K562 (cell line): ENCODE data around the gene BCCIP. TPM values are rescaled to one million over a fixed set of nuclear protein-coding genes. Genes with fewer than 3 reads are reported as not detected.

Source experiments
- ATAC-seq: fragments of 200-7000 bp; cut with Tn5 transposase; 3 replicates; pipeline ENCODE4 v1.9.1; 2020; ENCODE audit warnings: moderate library complexity
- BruUV-seq: library from RNA; stranded (reverse); fragments of 400-500 nt; replicated peaks from 2 replicates; lab custom pipeline; 2021; lab: Mats Ljungman, UMichigan
- CTCF ChIA-PET: fragments of 300-600 bp; formaldehyde crosslinking; extraction: SDS; loops from one replicate; lab custom pipeline; 2021; ENCODE audit warnings: low intra/inter-chr PET ratio; lab: Yijun Ruan, JAX
- POLR2A ChIA-PET: fragments of 300-600, 350-650 bp; sonication (Branson Sonifier 250); formaldehyde crosslinking; extraction: SDS; loops from one replicate; lab custom pipeline; 2021; ENCODE audit warnings: antibody characterized with exemption, inconsistent platforms; lab: Yijun Ruan, JAX
- DNase-seq, 4 experiments: peaks; one replicate each; pipeline versions ENCODE4 v3.0.0 to v3.0.0-alpha.2; 2011 to 2018; ENCODE audit warnings: low spot score in 3 of 4, mixed read lengths in 3 of 4; ENCODE audit errors: extremely low read depth in 1 of 4
- FAIRE-seq: peaks from 2 replicates; lab custom pipeline; 2011; peaks lifted over from hg19 to GRCh38; lab: Jason Lieb, UNC
- H2AFZ ChIP-seq: 2 replicates; pipeline ENCODE4 v1.6.0; 2011; ENCODE audit warnings: low read depth, low read length, control low read depth, inconsistent platforms
- H3K27ac ChIP-seq: fragments of 200-600 bp; 3 replicates; pipeline ENCODE4 v1.8.0; 2011; ENCODE audit warnings: low read depth, mild to moderate bottlenecking, control low read depth, inconsistent platforms, low read length, moderate library complexity, mixed read lengths; ENCODE audit errors: extremely low read depth
- H3K27me3 ChIP-seq, 2 experiments: fragments of 300-600 bp in 1 of 2; 2 replicates in 1 of 2; 3 replicates in 1 of 2; pipeline versions ENCODE4 v1.6.0 to v1.8.0; 2011; ENCODE audit warnings: inconsistent platforms in 2 of 2, low read length in 2 of 2, mild to moderate bottlenecking in 1 of 2, mixed read lengths in 1 of 2, moderate library complexity in 1 of 2; ENCODE audit not compliant: control insufficient read depth in 2 of 2, insufficient read depth in 2 of 2
- H3K36me3 ChIP-seq: fragments of 300-600 bp; 3 replicates; pipeline ENCODE4 v1.8.0; 2011; ENCODE audit warnings: mild to moderate bottlenecking, low read length, inconsistent platforms; ENCODE audit not compliant: control insufficient read depth, insufficient read depth
- H3K4me1 ChIP-seq, 2 experiments: fragments of 200-600 bp in 1 of 2; replicated peaks in 1 of 2; 2 replicates in 1 of 2; 3 replicates in 1 of 2; pipeline versions ENCODE4 v1.5.1 to v1.8.0; 2011; ENCODE audit warnings: inconsistent platforms in 2 of 2, low read length in 2 of 2, mild to moderate bottlenecking in 1 of 2, mixed read lengths in 1 of 2, moderate library complexity in 1 of 2; ENCODE audit not compliant: control insufficient read depth in 2 of 2, insufficient read depth in 2 of 2
- H3K4me2 ChIP-seq: 2 replicates; pipeline ENCODE4 v1.6.1; 2011; ENCODE audit warnings: low read length, control low read depth, inconsistent platforms, mixed read lengths; ENCODE audit not compliant: insufficient read depth
- H3K4me3 ChIP-seq: fragments of 200-600 bp; sonication (generic), shearing (Covaris generic); 2 replicates; pipeline ENCODE4 v1.5.1; 2016; ENCODE audit warnings: control low read depth, inconsistent platforms
- H3K79me2 ChIP-seq: fragments of 200-600 bp; 3 replicates; pipeline ENCODE4 v1.8.0; 2011; ENCODE audit warnings: low read length, inconsistent platforms; ENCODE audit not compliant: control insufficient read depth, insufficient read depth
- H3K9ac ChIP-seq, 2 experiments: 2 replicates each; pipeline versions ENCODE4 v1.6.0 to v1.6.1; 2011; ENCODE audit warnings: low read depth in 2 of 2, low read length in 2 of 2, control low read depth in 1 of 2, inconsistent platforms in 1 of 2, mild to moderate bottlenecking in 1 of 2, mixed read lengths in 1 of 2; ENCODE audit not compliant: insufficient read depth in 1 of 2
- H3K9me1 ChIP-seq: one replicate; pipeline ENCODE4 v1.6.0; 2011; ENCODE audit warnings: inconsistent platforms, mild to moderate bottlenecking, low read length, moderate library complexity; ENCODE audit not compliant: control insufficient read depth, insufficient read depth
- H3K9me3 ChIP-seq: replicated peaks from 2 replicates; pipeline ENCODE4 v1.5.1; 2011; ENCODE audit warnings: low read depth, low read length, inconsistent platforms; ENCODE audit not compliant: control insufficient read depth, insufficient read depth
- H4K20me1 ChIP-seq: replicated peaks from 2 replicates; pipeline ENCODE4 v1.6.1; 2011; ENCODE audit warnings: low read length, inconsistent platforms, mixed read lengths; ENCODE audit not compliant: control insufficient read depth, insufficient read depth
- CTBP1 ChIP-seq: fragments of 450-650 bp; IDR thresholded peaks from 2 replicates; pipeline ENCODE4 v1.6.1; 2016; ENCODE audit warnings: borderline replicate concordance
- EHMT2 ChIP-seq: fragments of 450-650 bp; IDR thresholded peaks from 2 replicates; pipeline ENCODE4 v1.6.1; 2018; ENCODE audit warnings: antibody characterized with exemption
- FOSL1 ChIP-seq: fragments of 200-800 bp; sonication (Bioruptor generic); conservative IDR thresholded peaks from 2 replicates; pipeline ENCODE4 v1.6.1; 2016; ENCODE audit warnings: missing genetic modification characterization, missing compliant biosample characterization
- MAFG ChIP-seq: fragments of 450-650 bp; conservative IDR thresholded peaks from 2 replicates; pipeline ENCODE4 v1.6.1; 2016; ENCODE audit warnings: missing genetic modification characterization, missing compliant biosample characterization
- MEF2A ChIP-seq: IDR thresholded peaks from 2 replicates; pipeline ENCODE4 v1.6.1; 2011; ENCODE audit warnings: low read depth, mild to moderate bottlenecking, low read length, moderate library complexity; ENCODE audit not compliant: control insufficient read depth
- TCF3 ChIP-seq: sonication (generic); formaldehyde crosslinking; IDR thresholded peaks from 2 replicates; pipeline ENCODE4 v1.4.0; 2020; ENCODE audit warnings: mild to moderate bottlenecking, missing genetic modification reagents
- ZNF431 ChIP-seq: sonication (generic); formaldehyde crosslinking; IDR thresholded peaks from 2 replicates; pipeline ENCODE4 v1.8.0; 2022; ENCODE audit warnings: mild to moderate bottlenecking, missing genetic modification reagents
- WGBS: fragments of 100-300 bp; shearing (Covaris generic); methylation state at CpG from one replicate; pipeline ENCODE4 v1.1.6; 2016; ENCODE audit warnings: low coverage, mixed read lengths; ENCODE audit not compliant: insufficient coverage; ENCODE audit errors: missing lambda C conversion rate; 5-methylcytosine and 5-hydroxymethylcytosine counted together
- in situ Hi-C: fragments of 300-500 bp; cut with MboI; formaldehyde crosslinking; loops from 4 replicates; pipeline ENCODE4 v1.15.0; 2018; ENCODE audit warnings: inconsistent platforms, mixed read lengths
- intact Hi-C: fragments of 100-400 bp; cut with micrococcal nuclease; formaldehyde crosslinking; loops from 2 replicates; pipeline ENCODE4 v1.14.2; 2022
- polyA plus RNA-seq, 8 experiments: library from polyadenylated mRNA; depleted of rRNA in 4 of 8; stranded (reverse) in 5 of 8; unstranded in 3 of 8; fragments of >200 nt; fragmentation: Nextera tagmentation in 2 of 8; fragmentation: Illumina TruSeq in 1 of 8; extraction: Ambion mirVana in 2 of 8; extraction: Trizol in 1 of 8; gene quantifications; 2 replicates each; pipeline versions ENCODE4 v1.2.1 to v1.2.3, GENCODE V29; 2011 to 2014; ENCODE audit warnings: inconsistent platforms in 1 of 8, missing spikeins in 1 of 8
- total RNA-seq, 7 experiments: library from RNA; depleted of rRNA in 6 of 7; stranded (reverse); fragments of >200 nt in 6 of 7; fragmentation: Illumina TruSeq in 2 of 7; extraction: Trizol in 2 of 7; gene quantifications; 2 replicates each; pipeline versions ENCODE4 v1.2.1 to v1.2.3, GENCODE V29; 2011 to 2021; ENCODE audit warnings: low replicate concordance in 1 of 7
- TF ChIP-seq, protein P1 (sequence below), 2 experiments: fragments of 450-650 bp in 1 of 2; IDR thresholded peaks; 2 replicates each; pipeline ENCODE4 v1.6.1; 2011 to 2017; ENCODE audit warnings: low read depth in 2 of 2, antibody characterized with exemption in 1 of 2, borderline replicate concordance in 1 of 2, low read length in 1 of 2, mild to moderate bottlenecking in 1 of 2, mixed read lengths in 1 of 2; ENCODE audit not compliant: control insufficient read depth in 1 of 2
- TF ChIP-seq, protein P2 (sequence below), 2 experiments: fragments of 150-350 bp in 1 of 2; IDR thresholded peaks; 2 replicates each; pipeline ENCODE4 v1.6.1; 2012 to 2016; ENCODE audit warnings: low read depth in 2 of 2, low read length in 2 of 2, mild to moderate bottlenecking in 1 of 2, moderate library complexity in 1 of 2
- TF ChIP-seq, protein P3 (sequence below), 3 experiments: fragments of 200-800 bp in 1 of 3; fragments of 250-450 bp in 1 of 3; fragments of 450-650 bp in 1 of 3; sonication (Bioruptor Pico) in 1 of 3; sonication (Bioruptor generic) in 1 of 3; formaldehyde crosslinking in 1 of 3; IDR thresholded peaks; 2 replicates each; pipeline versions ENCODE4 v1.6.1 to v1.8.0; 2016 to 2022; ENCODE audit warnings: mild to moderate bottlenecking in 2 of 3, missing genetic modification characterization in 2 of 3, missing compliant biosample characterization in 1 of 3, moderate library complexity in 1 of 3

BCCIP gene
- total and polyA plus RNA-seq, 9 of the 15 experiments (the other 6 are each of a cell fraction or from before 2014, with no cell fraction given): 95.1 to 204 (median 163) TPM

DNA sequence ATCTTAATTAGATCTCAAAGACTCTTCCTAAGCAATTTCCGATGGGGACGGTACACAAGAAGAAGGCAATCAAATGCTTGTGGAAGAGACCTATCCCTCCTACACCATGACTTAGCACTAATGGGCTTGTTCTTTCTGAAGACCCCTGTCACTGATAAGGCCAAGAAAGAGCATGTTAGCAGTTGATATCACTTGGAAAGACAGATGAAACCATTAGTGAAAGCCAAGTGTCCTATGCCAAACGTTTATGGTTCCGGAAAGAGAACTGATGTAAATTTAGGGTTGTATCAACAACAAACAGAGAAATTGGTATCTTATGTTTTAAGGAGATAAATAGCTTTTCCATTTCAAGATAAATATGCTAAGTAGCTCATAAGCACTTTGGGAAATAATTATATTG lies 6.8 kb upstream of the BCCIP start:
- Histone ChIP-seq H3K9me1 (no peaks in the 10 kb centered on the region), H3K4me3 (peak overlapping the region; percentile 36), H3K4me2 (peak overlapping the region; percentile 86), H3K27ac (peak overlapping the region; percentile 89), H3K27me3 (no peaks in the 10 kb centered on the region), H4K20me1 (no peaks in the 10 kb centered on the region), H3K9me3 (no peaks in the 10 kb centered on the region), H3K4me1 (peaks cover 0 to 45% of the 10 kb centered on the region in 2 experiments; a peak in 4 of 5 replicates), H3K36me3 (peaks cover 26% of the 10 kb centered on the region), H3K79me2 (peaks cover 53% of the 10 kb centered on the region), H3K9ac (peak overlapping the region; percentile 49 to 84; a peak in 3 of 4 replicates), H2AFZ (peak overlapping the region; percentile 55)
- in situ Hi-C loops: no loop called here
- ChIA-PET CTCF (no interaction called here), POLR2A (interaction anchor here (1.3 to 1.8 kb wide), 2 partner anchors 11 to 20 kb away, joined by 4 to 6 read pairs; no protein-coding TSS in a partner anchor)
- peak; percentile 74 to 87 (median 79) for DNase-seq
- intact Hi-C loops: loop anchor here (5.0 kb wide), 1 partner anchor 94 kb away; no protein-coding TSS in a partner anchor
- peak; percentile 79 for ATAC-seq
- BruUV-seq: no TSS peak
- 0% methylated on average over 4 of the region's 4 CpGs for WGBS
- peak; percentile 97 for FAIRE-seq
- TF ChIP-seq FOSL1: 0 out of 2 replicates have a peak, but pooled peaks have one; percentile 20
- peak; percentile 95 for TF ChIP-seq TCF3
- TF ChIP-seq, protein P1, sequence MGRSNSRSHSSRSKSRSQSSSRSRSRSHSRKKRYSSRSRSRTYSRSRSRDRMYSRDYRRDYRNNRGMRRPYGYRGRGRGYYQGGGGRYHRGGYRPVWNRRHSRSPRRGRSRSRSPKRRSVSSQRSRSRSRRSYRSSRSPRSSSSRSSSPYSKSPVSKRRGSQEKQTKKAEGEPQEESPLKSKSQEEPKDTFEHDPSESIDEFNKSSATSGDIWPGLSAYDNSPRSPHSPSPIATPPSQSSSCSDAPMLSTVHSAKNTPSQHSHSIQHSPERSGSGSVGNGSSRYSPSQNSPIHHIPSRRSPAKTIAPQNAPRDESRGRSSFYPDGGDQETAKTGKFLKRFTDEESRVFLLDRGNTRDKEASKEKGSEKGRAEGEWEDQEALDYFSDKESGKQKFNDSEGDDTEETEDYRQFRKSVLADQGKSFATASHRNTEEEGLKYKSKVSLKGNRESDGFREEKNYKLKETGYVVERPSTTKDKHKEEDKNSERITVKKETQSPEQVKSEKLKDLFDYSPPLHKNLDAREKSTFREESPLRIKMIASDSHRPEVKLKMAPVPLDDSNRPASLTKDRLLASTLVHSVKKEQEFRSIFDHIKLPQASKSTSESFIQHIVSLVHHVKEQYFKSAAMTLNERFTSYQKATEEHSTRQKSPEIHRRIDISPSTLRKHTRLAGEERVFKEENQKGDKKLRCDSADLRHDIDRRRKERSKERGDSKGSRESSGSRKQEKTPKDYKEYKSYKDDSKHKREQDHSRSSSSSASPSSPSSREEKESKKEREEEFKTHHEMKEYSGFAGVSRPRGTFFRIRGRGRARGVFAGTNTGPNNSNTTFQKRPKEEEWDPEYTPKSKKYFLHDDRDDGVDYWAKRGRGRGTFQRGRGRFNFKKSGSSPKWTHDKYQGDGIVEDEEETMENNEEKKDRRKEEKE (IDR thresholded peaks at IDR 0.05; ENCODE audit: borderline replicate concordance in 1 of 2, control insufficient read depth in 1 of 2, low read depth in 2 of 2, low read length in 1 of 2): no peak
- TF ChIP-seq EHMT2: peak; percentile 81
- TF ChIP-seq MEF2A: 0 out of 2 replicates have a peak, but pooled peaks have one; percentile 19
- peak; percentile 96 for TF ChIP-seq MAFG (tag)
- TF ChIP-seq, protein P2, sequence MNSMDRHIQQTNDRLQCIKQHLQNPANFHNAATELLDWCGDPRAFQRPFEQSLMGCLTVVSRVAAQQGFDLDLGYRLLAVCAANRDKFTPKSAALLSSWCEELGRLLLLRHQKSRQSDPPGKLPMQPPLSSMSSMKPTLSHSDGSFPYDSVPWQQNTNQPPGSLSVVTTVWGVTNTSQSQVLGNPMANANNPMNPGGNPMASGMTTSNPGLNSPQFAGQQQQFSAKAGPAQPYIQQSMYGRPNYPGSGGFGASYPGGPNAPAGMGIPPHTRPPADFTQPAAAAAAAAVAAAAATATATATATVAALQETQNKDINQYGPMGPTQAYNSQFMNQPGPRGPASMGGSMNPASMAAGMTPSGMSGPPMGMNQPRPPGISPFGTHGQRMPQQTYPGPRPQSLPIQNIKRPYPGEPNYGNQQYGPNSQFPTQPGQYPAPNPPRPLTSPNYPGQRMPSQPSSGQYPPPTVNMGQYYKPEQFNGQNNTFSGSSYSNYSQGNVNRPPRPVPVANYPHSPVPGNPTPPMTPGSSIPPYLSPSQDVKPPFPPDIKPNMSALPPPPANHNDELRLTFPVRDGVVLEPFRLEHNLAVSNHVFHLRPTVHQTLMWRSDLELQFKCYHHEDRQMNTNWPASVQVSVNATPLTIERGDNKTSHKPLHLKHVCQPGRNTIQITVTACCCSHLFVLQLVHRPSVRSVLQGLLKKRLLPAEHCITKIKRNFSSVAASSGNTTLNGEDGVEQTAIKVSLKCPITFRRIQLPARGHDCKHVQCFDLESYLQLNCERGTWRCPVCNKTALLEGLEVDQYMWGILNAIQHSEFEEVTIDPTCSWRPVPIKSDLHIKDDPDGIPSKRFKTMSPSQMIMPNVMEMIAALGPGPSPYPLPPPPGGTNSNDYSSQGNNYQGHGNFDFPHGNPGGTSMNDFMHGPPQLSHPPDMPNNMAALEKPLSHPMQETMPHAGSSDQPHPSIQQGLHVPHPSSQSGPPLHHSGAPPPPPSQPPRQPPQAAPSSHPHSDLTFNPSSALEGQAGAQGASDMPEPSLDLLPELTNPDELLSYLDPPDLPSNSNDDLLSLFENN (IDR thresholded peaks at IDR 0.05; ENCODE audit: low read depth in 2 of 2, low read length in 2 of 2): peak in 1 of 2 experiments; percentile 87; a peak in 2 of 4 replicates
- TF ChIP-seq, protein P3, sequence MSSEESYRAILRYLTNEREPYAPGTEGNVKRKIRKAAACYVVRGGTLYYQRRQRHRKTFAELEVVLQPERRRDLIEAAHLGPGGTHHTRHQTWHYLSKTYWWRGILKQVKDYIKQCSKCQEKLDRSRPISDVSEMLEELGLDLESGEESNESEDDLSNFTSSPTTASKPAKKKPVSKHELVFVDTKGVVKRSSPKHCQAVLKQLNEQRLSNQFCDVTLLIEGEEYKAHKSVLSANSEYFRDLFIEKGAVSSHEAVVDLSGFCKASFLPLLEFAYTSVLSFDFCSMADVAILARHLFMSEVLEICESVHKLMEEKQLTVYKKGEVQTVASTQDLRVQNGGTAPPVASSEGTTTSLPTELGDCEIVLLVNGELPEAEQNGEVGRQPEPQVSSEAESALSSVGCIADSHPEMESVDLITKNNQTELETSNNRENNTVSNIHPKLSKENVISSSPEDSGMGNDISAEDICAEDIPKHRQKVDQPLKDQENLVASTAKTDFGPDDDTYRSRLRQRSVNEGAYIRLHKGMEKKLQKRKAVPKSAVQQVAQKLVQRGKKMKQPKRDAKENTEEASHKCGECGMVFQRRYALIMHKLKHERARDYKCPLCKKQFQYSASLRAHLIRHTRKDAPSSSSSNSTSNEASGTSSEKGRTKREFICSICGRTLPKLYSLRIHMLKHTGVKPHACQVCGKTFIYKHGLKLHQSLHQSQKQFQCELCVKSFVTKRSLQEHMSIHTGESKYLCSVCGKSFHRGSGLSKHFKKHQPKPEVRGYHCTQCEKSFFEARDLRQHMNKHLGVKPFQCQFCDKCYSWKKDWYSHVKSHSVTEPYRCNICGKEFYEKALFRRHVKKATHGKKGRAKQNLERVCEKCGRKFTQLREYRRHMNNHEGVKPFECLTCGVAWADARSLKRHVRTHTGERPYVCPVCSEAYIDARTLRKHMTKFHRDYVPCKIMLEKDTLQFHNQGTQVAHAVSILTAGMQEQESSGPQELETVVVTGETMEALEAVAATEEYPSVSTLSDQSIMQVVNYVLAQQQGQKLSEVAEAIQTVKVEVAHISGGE (CRISPR knock-in tag; IDR thresholded peaks at IDR 0.05): peak in 1 of 3 experiments; percentile 52; a peak in 1 of 6 replicates
- peak; percentile 73 for TF ChIP-seq CTBP1
- TF ChIP-seq ZNF431 (CRISPR knock-in tag): no peak
